Mesenchymal stem cell (in vitro differentiated cells and primary cell): Measurements from ENCODE around the gene KCNQ2.

Experiments used
- DNase-seq: peaks from one replicate; pipeline ENCODE4 v3.0.0-alpha.2; 2013
- H2AFZ ChIP-seq: one replicate; pipeline ENCODE4 v1.6.1; 2013; ENCODE audit warnings: low read depth, mild to moderate bottlenecking, control low read depth, inconsistent platforms, low read length, moderate library complexity
- H2AK5ac ChIP-seq: 2 replicates; pipeline ENCODE4 v1.6.1; 2013; ENCODE audit warnings: low read length, moderate library complexity, mild to moderate bottlenecking, inconsistent platforms; ENCODE audit not compliant: severe bottlenecking
- H2BK120ac ChIP-seq: one replicate; pipeline ENCODE4 v1.6.1; 2013; ENCODE audit warnings: low read depth, mild to moderate bottlenecking, inconsistent platforms, low read length, moderate library complexity
- H2BK12ac ChIP-seq, 2 experiments: one replicate each; pipeline ENCODE4 v1.6.1; 2013; ENCODE audit warnings: inconsistent platforms in 2 of 2, low read length in 2 of 2, mild to moderate bottlenecking in 2 of 2, moderate library complexity in 2 of 2, control low read depth in 1 of 2
- H2BK15ac ChIP-seq: one replicate; pipeline ENCODE4 v1.6.1; 2013; ENCODE audit warnings: mild to moderate bottlenecking, low read depth, inconsistent platforms; ENCODE audit not compliant: poor library complexity, severe bottlenecking
- H2BK5ac ChIP-seq: 2 replicates; pipeline ENCODE4 v1.6.1; 2013; ENCODE audit warnings: low read depth, mild to moderate bottlenecking, low read length, control low read depth, inconsistent platforms; ENCODE audit not compliant: poor library complexity, severe bottlenecking
- H3K14ac ChIP-seq, 2 experiments: one replicate each; pipeline ENCODE4 v1.6.1; 2013; ENCODE audit warnings: inconsistent platforms in 2 of 2, low read length in 2 of 2, control low read depth in 1 of 2, mild to moderate bottlenecking in 1 of 2, moderate library complexity in 1 of 2
- H3K18ac ChIP-seq, 2 experiments: one replicate each; pipeline ENCODE4 v1.6.1; 2013; ENCODE audit warnings: inconsistent platforms in 2 of 2, low read length in 2 of 2, control low read depth in 1 of 2, low read depth in 1 of 2, mild to moderate bottlenecking in 1 of 2
- H3K23ac ChIP-seq, 2 experiments: one replicate each; pipeline ENCODE4 v1.6.1; 2013; ENCODE audit warnings: inconsistent platforms in 2 of 2, low read length in 2 of 2, mild to moderate bottlenecking in 2 of 2, moderate library complexity in 2 of 2, control low read depth in 1 of 2
- H3K27ac ChIP-seq: 2 replicates; pipeline ENCODE4 v1.5.1; 2013; ENCODE audit warnings: mild to moderate bottlenecking, moderate library complexity, low read length, control low read depth, inconsistent platforms; ENCODE audit not compliant: poor library complexity, severe bottlenecking
- H3K27me3 ChIP-seq, 2 experiments: 2 replicates each; pipeline versions ENCODE4 v1.6.1 to v1.7.0; 2013; ENCODE audit warnings: low read length in 2 of 2, mild to moderate bottlenecking in 2 of 2, moderate library complexity in 2 of 2, control low read depth in 1 of 2, inconsistent platforms in 1 of 2; ENCODE audit not compliant: control insufficient read depth in 1 of 2, insufficient read depth in 1 of 2
- H3K36me3 ChIP-seq, 2 experiments: 2 replicates each; pipeline versions ENCODE4 v1.6.1 to v1.7.0; 2013; ENCODE audit warnings: low read length in 2 of 2, control low read depth in 1 of 2, inconsistent platforms in 1 of 2, low read depth in 1 of 2, mild to moderate bottlenecking in 1 of 2; ENCODE audit not compliant: insufficient read depth in 2 of 2, control insufficient read depth in 1 of 2
- H3K4ac ChIP-seq, 2 experiments: one replicate each; pipeline ENCODE4 v1.6.1; 2013; ENCODE audit warnings: inconsistent platforms in 2 of 2, low read length in 2 of 2, mild to moderate bottlenecking in 2 of 2, moderate library complexity in 2 of 2, control low read depth in 1 of 2, low read depth in 1 of 2
- H3K4me1 ChIP-seq: 2 replicates; pipeline ENCODE4 v1.6.1; 2013; ENCODE audit warnings: low read depth, low read length, control low read depth; ENCODE audit not compliant: control insufficient read depth, insufficient read depth
- H3K4me2 ChIP-seq: 2 replicates; pipeline ENCODE4 v1.6.1; 2013; ENCODE audit warnings: low read length, mild to moderate bottlenecking, inconsistent platforms; ENCODE audit not compliant: poor library complexity, severe bottlenecking
- H3K4me3 ChIP-seq, 2 experiments: 2 replicates each; pipeline versions ENCODE4 v1.5.1 to v1.7.0; 2013; ENCODE audit warnings: low read length in 2 of 2, mild to moderate bottlenecking in 2 of 2, control low read depth in 1 of 2, low read depth in 1 of 2; ENCODE audit not compliant: insufficient read depth in 1 of 2
- H3K79me1 ChIP-seq: replicated peaks from 2 replicates; pipeline ENCODE4 v1.6.1; 2013; ENCODE audit warnings: mild to moderate bottlenecking, control low read depth, low read length, inconsistent platforms; ENCODE audit not compliant: poor library complexity, severe bottlenecking
- H3K9ac ChIP-seq: 2 replicates; pipeline ENCODE4 v1.7.0; 2013; ENCODE audit warnings: mild to moderate bottlenecking, low read length, moderate library complexity
- H3K9me3 ChIP-seq: 2 replicates; pipeline ENCODE4 v1.7.0; 2013; ENCODE audit warnings: mild to moderate bottlenecking, low read length; ENCODE audit not compliant: control insufficient read depth
- H4K8ac ChIP-seq: one replicate; pipeline ENCODE4 v1.6.1; 2013; ENCODE audit warnings: inconsistent platforms, mild to moderate bottlenecking, low read length, moderate library complexity
- H4K91ac ChIP-seq: one replicate; pipeline ENCODE4 v1.6.1; 2013; ENCODE audit warnings: mild to moderate bottlenecking, low read length, inconsistent platforms
- whole genome bisulfite sequencing: methylation state at CpG from one replicate; pipeline ENCODE4 v1.1.7; 2013; ENCODE audit warnings: mixed read lengths; 5-methylcytosine and 5-hydroxymethylcytosine counted together

The KCNQ2 gene

GRCh38 chr20:63421913-63422312 is 50.5 kb downstream of the KCNQ2 start:
- no peak for DNase-seq
- Histone ChIP-seq H3K18ac (no peak overlapping the region), H4K8ac (no peak overlapping the region), H2AFZ (no peak overlapping the region), H3K9me3 (no peaks in the 10 kb centered on the region), H3K79me1 (no peaks in the 10 kb centered on the region), H2BK15ac (no peak overlapping the region), H3K14ac (no peak overlapping the region), H4K91ac (no peak overlapping the region), H2BK5ac (no peak overlapping the region), H3K27me3 (peaks cover 3 to 51% of the 10 kb centered on the region in 2 experiments), H3K4ac (no peak overlapping the region), H2BK12ac (no peak overlapping the region), H3K4me1 (peaks cover 3% of the 10 kb centered on the region), H3K4me3 (no peak overlapping the region), H2BK120ac (no peak overlapping the region), H3K9ac (no peak overlapping the region), H3K27ac (no peak overlapping the region), H3K23ac (no peak overlapping the region), H2AK5ac (no peak overlapping the region), H3K4me2 (no peak overlapping the region), H3K36me3 (no peaks in the 10 kb centered on the region)
- 90% methylated on average over 17 of the region's 17 CpGs for WGBS

- Histone ChIP-seq H3K36me3 (no peaks in the 10 kb centered on the region), H3K27me3 (peaks cover 6 to 58% of the 10 kb centered on the region in 2 experiments), H3K4me3 (no peak overlapping the region), H3K27ac (no peak overlapping the region), H2BK5ac (no peak overlapping the region), H2AFZ (no peak overlapping the region), H3K18ac (no peak overlapping the region), H3K4me2 (no peak overlapping the region), H3K4ac (no peak overlapping the region), H3K9ac (no peak overlapping the region), H2BK15ac (no peak overlapping the region), H3K23ac (no peak overlapping the region), H4K91ac (no peak overlapping the region), H2BK120ac (no peak overlapping the region), H2AK5ac (no peak overlapping the region), H3K4me1 (peaks cover 3% of the 10 kb centered on the region), H4K8ac (no peak overlapping the region), H3K9me3 (no peaks in the 10 kb centered on the region), H2BK12ac (no peak overlapping the region), H3K14ac (no peak overlapping the region), H3K79me1 (no peaks in the 10 kb centered on the region)
- DNase-seq = no peak
- WGBS = 87% methylated on average over 29 of the region's 29 CpGs
Measured at GRCh38 chr20:63421094-63421692, 51.3 kb downstream of the KCNQ2 start.

GRCh38 chr20:63420359-63421093 is 51.9 kb downstream of the KCNQ2 start:
- H3K4me2 ChIP-seq = no peak overlapping the region
- H4K8ac ChIP-seq = no peak overlapping the region
- no peaks in the 10 kb centered on the region for H3K9me3 ChIP-seq
- WGBS = 89% methylated on average over 34 of the region's 34 CpGs
- no peak overlapping the region for H2BK12ac ChIP-seq
- no peak overlapping the region for H2AK5ac ChIP-seq
- no peak overlapping the region for H2BK15ac ChIP-seq
- no peaks in the 10 kb centered on the region for H3K79me1 ChIP-seq
- peaks cover 3% of the 10 kb centered on the region for H3K4me1 ChIP-seq
- no peak overlapping the region for H2AFZ ChIP-seq
- no peak overlapping the region for H4K91ac ChIP-seq
- no peak overlapping the region for H2BK5ac ChIP-seq
- H3K36me3 ChIP-seq = no peaks in the 10 kb centered on the region
- no peak overlapping the region for H3K23ac ChIP-seq
- no peak for DNase-seq
- no peak overlapping the region for H3K14ac ChIP-seq
- H3K9ac ChIP-seq = no peak overlapping the region
- H3K27ac ChIP-seq = no peak overlapping the region
- no peak overlapping the region for H2BK120ac ChIP-seq
- peaks cover 6 to 60% of the 10 kb centered on the region in 2 experiments for H3K27me3 ChIP-seq
- H3K4me3 ChIP-seq = no peak overlapping the region
- H3K4ac ChIP-seq = no peak overlapping the region
- no peak overlapping the region for H3K18ac ChIP-seq

- H3K4me3 ChIP-seq = no peak overlapping the region
- peaks cover 3% of the 10 kb centered on the region for H3K4me1 ChIP-seq
- no peak overlapping the region for H3K23ac ChIP-seq
- no peak overlapping the region for H4K91ac ChIP-seq
- H3K27ac ChIP-seq = no peak overlapping the region
- H3K9me3 ChIP-seq = no peaks in the 10 kb centered on the region
- H2AK5ac ChIP-seq = no peak overlapping the region
- H4K8ac ChIP-seq = no peak overlapping the region
- no peak overlapping the region for H3K18ac ChIP-seq
- no peak overlapping the region for H2BK5ac ChIP-seq
- no peak overlapping the region for H2BK12ac ChIP-seq
- no peak overlapping the region for H3K14ac ChIP-seq
- no peaks in the 10 kb centered on the region for H3K79me1 ChIP-seq
- H3K9ac ChIP-seq = no peak overlapping the region
- no peak overlapping the region for H2BK120ac ChIP-seq
- no peak overlapping the region for H2AFZ ChIP-seq
- no peaks in the 10 kb centered on the region for H3K36me3 ChIP-seq
- H3K4me2 ChIP-seq = no peak overlapping the region
- DNase-seq = no peak
- no peak overlapping the region for H2BK15ac ChIP-seq
- 90% methylated on average over 24 of the region's 24 CpGs for WGBS
- H3K27me3 ChIP-seq = peaks cover 6 to 65% of the 10 kb centered on the region in 2 experiments
- no peak overlapping the region for H3K4ac ChIP-seq
Measured at GRCh38 chr20:63419299-63419698, 53.2 kb downstream of the KCNQ2 start.
